Measurements from ENCODE around the gene WDR37. TPM values are rescaled to one million over a fixed set of nuclear protein-coding genes. Genes with fewer than 3 reads are reported as not detected.
A peak's percentile ranks its signal among the peaks of the same experiment; 100 is the strongest.
"Not testable (repeated sequence)": the region's sequence is repeated elsewhere in the genome, so short reads cannot be mapped to it uniquely, and the experiment has no call there.

Gene WDR37, protein sequence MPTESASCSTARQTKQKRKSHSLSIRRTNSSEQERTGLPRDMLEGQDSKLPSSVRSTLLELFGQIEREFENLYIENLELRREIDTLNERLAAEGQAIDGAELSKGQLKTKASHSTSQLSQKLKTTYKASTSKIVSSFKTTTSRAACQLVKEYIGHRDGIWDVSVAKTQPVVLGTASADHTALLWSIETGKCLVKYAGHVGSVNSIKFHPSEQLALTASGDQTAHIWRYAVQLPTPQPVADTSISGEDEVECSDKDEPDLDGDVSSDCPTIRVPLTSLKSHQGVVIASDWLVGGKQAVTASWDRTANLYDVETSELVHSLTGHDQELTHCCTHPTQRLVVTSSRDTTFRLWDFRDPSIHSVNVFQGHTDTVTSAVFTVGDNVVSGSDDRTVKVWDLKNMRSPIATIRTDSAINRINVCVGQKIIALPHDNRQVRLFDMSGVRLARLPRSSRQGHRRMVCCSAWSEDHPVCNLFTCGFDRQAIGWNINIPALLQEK
- 5.3 and 6.3 TPM in 2 replicates for total RNA-seq (2014; rRNA removed; shearing (Covaris generic); ENCODE audit: low replicate concordance)

DNA sequence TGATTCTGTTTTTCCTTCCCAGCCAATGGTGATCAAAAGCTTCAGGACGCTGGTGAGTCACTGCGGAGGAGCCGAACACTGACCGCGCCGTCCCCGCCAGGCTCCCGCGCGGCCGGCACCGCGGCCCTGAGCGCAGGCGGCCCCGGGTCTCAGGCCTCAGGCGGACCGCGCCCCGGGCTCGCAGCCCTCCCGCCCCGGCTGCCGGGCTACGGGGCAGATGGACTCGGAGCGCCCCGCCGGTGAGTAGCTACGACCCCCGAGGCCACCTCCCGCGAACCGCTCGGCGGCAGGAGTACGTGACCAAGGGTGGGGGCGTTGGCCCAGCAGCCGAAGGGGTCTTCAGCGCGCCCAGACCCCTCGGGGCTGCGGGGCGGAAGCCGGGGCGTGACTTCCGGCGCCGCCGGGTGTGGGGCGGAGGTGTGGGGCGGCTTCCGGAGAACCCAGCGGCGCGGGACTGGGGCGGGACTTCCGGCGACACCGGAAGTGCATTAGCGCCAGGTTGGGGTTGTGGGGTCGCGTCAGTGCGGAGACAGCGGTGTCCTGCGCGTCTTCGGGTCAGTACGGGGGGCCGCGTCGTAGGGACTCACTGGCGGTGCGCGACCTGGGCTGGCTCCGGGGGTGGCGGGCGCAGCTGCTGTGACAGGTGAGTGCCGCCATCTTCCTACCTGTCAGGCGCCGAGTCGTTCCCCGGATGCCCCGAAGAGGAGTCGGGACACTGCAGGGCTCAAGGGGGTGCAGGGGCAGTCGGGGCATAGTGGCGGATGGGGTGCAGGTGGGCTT, at the start of gene WDR37:
TSS of gene WDR37 (plus strand) at position 60 of the 780 bp plus-strand sequence. CDS start 15,771 bp downstream, outside the sequence.
- peak; percentile 87 for DNase-seq
- H3K9me3 ChIP-seq, result no peaks in the 10 kb centered on the region
- H3K4me3 ChIP-seq, result peak within 1 kb of the TSS; percentile 91
- no peaks in the 10 kb centered on the region for H3K27me3 ChIP-seq
- H3K36me3 ChIP-seq, result peaks cover 28% of the 10 kb centered on the region

DNA sequence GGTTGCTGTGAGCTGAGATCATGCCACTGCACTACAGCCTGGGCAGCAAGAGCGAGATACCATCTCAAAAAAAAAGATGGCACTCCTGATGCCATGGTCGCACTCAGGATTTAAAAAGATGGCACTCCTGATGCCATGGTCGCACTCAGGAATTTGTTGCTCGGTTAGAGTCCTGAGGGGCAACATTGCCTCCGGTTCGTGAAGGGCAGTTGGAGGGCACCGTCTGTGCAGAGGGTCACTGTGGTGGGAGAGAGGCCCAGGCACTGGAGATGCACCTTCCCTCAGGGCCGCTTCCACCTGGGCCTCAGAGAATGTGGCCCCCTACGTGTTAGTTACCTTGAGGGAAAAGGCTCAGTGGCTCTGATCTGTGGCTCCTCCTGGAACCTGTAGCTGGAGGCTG, 49.6 kb upstream of the WDR37 start:
- no peaks in the 10 kb centered on the region for H3K27me3 ChIP-seq
- DNase-seq, result no peak
- no peak overlapping the region for H3K4me3 ChIP-seq
- H3K36me3 ChIP-seq, result peaks cover 92% of the 10 kb centered on the region
- H3K9me3 ChIP-seq, result 0 out of 2 replicates have a peak, but pooled peaks cover 3% of the 10 kb centered on the region

DNA sequence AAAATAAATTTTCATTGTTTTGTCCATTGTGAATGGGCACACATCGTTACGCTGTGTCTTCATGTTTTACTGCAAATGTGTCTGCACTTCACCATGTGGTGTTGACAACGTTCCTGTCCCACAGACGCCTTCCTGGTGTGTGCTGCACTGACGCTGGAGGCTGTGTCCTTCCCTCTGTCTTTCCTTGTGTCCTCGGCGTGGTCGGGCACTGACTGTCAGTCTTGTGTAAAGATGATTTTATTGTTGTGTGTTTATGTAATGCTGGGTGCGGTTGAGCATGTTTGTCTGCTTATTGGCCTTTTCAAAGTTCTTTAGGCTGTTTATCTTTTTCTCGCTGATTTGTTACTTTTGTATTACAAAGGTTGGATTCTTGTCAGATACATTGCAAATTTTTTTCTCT, 48.6 kb upstream of the WDR37 start:
- DNase-seq, result no peak
- Histone ChIP-seq H3K4me3 (no peak overlapping the region), H3K27me3 (no peaks in the 10 kb centered on the region), H3K9me3 (no peaks in the 10 kb centered on the region), H3K36me3 (peaks cover 92% of the 10 kb centered on the region)

DNA sequence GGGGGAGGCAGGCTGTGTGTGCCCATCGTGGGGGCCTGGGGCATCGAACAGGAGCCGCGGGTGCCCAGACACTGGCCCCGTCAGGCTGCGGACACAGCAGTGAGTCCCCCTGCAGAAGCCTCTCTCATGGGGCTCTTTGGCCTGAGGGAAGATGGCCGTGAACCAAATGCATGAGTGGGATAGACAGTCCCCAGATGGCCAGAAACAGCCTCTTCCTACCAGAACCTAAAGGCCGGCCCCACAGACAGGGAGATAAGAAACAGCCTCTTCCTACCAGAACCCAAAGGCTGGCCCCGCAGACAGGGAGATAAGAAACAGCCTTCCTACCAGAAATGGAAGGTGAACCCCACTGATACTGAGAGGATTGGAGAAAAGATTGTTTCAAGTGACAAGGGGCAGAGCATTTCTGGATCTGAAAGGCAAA, 47.1 kb upstream of the WDR37 start:
- H3K9me3 ChIP-seq, result no peaks in the 10 kb centered on the region
- DNase-seq, result no peak
- H3K4me3 ChIP-seq, result no peak overlapping the region
- H3K36me3 ChIP-seq, result peaks cover 92% of the 10 kb centered on the region
- no peaks in the 10 kb centered on the region for H3K27me3 ChIP-seq

DNA sequence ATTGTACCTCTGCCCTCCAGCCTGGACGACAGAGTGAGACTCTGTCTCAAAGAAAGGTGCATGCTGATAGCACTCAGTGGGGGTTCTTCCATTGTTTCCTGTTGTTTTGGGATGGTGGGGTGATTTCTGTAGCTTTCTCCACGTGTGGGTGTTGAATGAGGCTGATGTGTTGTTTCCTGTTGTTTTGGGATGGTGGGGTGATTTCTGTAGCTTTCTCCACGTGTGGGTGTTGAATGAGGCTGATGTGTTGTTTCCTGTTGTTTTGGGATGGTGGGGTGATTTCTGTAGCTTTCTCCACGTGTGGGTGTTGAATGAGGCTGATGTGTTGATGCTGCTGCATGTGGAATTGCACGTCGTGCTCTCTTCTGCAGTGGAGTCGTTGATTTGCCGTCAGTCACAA, 46.2 kb upstream of the WDR37 start:
- H3K36me3 ChIP-seq, result peaks cover 91% of the 10 kb centered on the region
- not testable (repeated sequence) for H3K9me3 ChIP-seq, H3K4me3 ChIP-seq, DNase-seq, H3K27me3 ChIP-seq

DNA sequence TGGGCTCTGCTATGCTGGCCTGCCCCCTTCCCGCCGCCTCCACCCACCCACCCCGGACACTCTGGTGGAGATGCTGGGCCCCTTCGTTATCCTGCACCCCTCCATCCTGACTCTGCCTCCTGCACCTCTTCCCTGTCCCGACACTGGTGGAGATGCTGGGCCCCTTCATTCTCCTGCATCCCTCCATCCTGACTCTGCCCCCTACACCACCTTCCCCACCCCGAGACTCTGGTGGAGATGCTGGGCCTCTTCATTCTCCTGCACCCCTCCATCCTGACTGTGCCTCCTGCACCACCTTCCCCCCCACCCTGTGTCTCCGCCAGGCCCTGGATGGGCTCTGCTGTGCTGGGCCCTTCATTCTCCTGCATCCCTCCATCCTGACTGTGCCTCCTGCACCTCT, 45.5 kb upstream of the WDR37 start:
- Histone ChIP-seq H3K4me3 (no peak overlapping the region), H3K27me3 (no peaks in the 10 kb centered on the region), H3K9me3 (no peaks in the 10 kb centered on the region), H3K36me3 (peaks cover 86% of the 10 kb centered on the region)
- DNase-seq, result no peak

DNA sequence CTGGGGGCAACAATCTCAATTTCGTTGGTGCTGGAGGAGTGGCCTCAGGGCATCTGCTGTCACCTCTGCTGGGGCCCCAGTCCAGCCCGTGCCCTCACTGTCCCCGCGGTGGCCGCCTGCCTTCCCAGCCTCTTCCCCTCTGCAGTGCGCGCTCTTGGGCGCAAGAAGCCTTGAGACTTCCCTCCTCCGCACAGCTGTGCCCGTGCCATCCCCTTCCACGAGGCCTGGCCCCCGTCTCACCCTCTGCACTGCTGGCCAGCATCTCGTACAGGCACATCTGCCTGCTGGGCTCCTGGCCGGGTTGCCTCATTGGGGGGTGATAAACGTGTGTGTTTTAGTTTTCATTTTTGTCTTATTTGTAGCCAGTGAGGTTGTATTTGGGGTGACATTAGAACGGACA, 44.5 kb upstream of the WDR37 start:
- H3K4me3 ChIP-seq, result no peak overlapping the region
- peaks cover 85% of the 10 kb centered on the region for H3K36me3 ChIP-seq
- no peak for DNase-seq
- no peaks in the 10 kb centered on the region for H3K9me3 ChIP-seq
- no peaks in the 10 kb centered on the region for H3K27me3 ChIP-seq

DNA sequence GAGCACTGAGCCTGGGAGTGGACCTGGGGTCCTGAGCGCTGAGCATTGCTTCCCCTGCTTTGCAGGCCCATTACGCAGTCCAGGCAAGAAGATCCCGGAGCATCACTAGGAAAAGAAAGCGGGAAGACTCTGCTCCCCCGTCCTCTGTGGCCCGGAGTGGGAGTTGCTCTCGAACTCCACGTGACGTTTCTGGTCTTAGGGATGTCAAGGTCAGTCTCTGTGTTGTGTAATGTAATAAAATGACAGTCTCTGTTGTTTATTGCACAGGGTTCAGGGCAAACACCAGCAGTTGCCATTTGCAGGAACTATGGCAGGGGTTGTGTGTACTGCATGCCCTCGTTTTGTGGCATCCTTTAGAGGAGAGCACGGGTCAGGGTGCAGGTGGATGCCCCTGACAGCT, 40.5 kb upstream of the WDR37 start:
- Histone ChIP-seq H3K4me3 (no peak overlapping the region), H3K36me3 (peaks cover 80% of the 10 kb centered on the region), H3K27me3 (no peaks in the 10 kb centered on the region), H3K9me3 (no peaks in the 10 kb centered on the region)
- no peak for DNase-seq

DNA sequence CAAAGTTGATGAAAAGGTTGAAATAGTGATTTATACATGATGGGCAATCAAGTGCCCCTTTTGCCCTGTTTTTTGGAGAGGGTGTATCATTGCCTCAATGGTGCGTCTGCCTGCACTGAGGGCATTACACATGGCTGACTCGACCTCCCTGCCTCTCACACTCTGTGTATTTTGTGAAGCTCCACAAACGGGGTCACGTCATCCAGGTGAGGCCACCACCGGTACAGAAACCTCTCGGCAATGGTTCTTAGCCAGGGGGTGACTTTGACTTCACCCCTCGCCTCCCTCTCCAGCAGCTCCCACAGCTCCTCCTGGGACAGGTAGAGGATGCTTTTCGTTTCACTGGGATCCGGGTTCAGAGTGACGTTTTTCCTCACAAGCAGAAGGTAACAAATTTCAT, 36.8 kb upstream of the WDR37 start:
- Histone ChIP-seq H3K36me3 (peaks cover 47% of the 10 kb centered on the region), H3K4me3 (no peak overlapping the region), H3K9me3 (no peaks in the 10 kb centered on the region), H3K27me3 (no peaks in the 10 kb centered on the region)
- no peak for DNase-seq

DNA sequence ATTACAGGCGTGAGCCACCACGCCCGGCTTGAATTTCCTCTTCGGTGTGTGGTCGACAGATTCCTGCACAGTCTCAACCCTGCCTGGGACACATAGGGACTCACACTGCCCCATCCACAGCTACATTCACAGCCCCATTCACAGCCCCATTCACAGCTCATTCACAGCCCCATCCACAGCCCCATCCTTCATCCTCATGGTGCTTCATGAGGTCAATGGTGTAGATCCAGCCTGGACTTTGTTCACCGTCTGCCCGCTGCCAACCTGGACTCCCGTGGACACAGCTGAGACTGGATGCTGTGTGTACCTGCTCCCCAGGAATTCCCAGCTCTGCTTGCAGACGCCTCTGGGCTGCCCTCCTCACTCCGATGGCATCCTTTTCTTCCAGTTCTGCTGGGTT, 35.7 kb upstream of the WDR37 start:
- Histone ChIP-seq H3K36me3 (peaks cover 41% of the 10 kb centered on the region), H3K9me3 (no peaks in the 10 kb centered on the region), H3K27me3 (no peaks in the 10 kb centered on the region), H3K4me3 (no peak overlapping the region)
- no peak for DNase-seq

DNA sequence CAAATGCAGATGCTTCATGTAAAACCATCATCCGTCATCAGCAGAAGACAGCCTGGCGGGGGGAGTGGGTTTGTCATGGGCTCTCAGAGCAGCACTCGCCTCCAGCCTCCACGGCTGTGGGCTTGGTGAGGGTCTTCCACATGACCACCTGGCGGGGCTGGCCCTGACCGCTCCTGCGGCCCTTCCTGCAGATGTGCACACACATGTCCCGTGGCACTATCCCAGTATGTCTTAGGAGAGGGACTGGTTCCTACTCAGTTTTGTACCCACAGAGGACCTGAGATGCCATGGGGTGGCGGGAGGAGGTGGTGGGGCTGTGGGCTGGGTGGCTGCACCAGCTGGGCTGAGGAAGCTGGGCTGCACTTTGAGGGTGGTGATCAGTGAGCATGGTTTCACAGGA, 35.2 kb upstream of the WDR37 start:
- no peaks in the 10 kb centered on the region for H3K27me3 ChIP-seq
- H3K9me3 ChIP-seq, result no peaks in the 10 kb centered on the region
- no peak for DNase-seq
- no peak overlapping the region for H3K4me3 ChIP-seq
- peaks cover 37% of the 10 kb centered on the region for H3K36me3 ChIP-seq

DNA sequence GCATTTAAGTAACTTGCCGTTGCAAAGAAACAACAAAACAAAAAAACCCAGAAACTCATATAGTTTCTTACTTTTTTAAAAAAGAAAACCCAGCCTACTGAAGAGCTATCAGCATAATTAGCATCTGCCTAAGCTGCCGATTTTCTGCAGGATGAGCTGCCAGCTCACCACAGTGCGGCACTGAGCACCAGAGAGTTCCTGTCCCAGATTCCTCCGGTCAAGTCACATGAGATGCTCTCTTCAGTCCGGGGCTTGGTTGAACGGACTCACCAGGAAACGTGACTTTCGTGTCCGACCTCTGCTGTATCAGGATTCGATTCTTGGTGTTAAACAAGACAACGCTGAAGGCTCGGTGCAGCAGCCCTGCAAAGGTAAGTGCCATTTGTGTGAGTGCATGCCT, 33.8 kb upstream of the WDR37 start:
- no peak for DNase-seq
- H3K9me3 ChIP-seq, result no peaks in the 10 kb centered on the region
- no peak overlapping the region for H3K4me3 ChIP-seq
- H3K27me3 ChIP-seq, result no peaks in the 10 kb centered on the region
- peaks cover 24% of the 10 kb centered on the region for H3K36me3 ChIP-seq

DNA sequence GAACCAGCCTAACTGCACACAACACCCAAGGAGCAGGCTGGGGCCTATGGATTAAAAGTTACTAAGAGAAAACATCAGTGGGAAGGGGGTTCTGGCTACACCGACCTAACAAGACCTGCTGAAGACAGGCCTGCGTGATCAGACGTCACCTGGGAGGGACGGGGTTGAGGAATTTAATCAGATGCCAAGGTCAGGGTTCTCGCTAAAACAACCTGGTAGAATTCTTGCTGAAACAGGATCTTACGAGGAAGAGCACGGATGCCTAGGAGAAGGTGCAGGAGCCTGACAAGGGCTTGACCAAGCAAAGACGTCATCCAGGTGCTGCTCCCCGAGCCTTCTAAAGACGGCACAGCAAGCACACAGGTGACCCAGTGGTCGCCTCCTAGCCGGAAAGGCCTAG, 32.1 kb upstream of the WDR37 start:
- peaks cover 9% of the 10 kb centered on the region for H3K36me3 ChIP-seq
- H3K9me3 ChIP-seq, result no peaks in the 10 kb centered on the region
- H3K27me3 ChIP-seq, result no peaks in the 10 kb centered on the region
- DNase-seq, result no peak
- H3K4me3 ChIP-seq, result no peak overlapping the region

DNA sequence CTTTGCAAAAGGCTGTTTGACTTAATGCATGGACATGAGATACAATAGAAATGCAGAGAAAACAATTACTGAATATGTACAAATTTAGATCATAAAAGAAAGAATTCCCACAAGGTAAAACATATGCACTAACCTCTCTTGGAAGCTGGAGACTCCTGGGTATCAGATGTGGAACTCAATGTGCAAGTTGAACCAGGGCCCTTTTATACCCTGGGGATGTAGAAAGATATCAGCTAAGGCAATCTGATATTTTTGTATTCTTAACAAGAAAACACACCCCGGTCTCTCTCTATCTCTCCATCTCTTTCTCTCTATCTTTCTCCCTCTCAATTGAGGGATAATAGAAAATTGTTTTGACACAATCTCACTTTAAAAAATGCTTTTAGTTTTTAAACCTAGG, 30.5 kb upstream of the WDR37 start, which contains the start of gene IDI2:
TSS of gene IDI2 (minus strand) at position 177 of the 400 bp plus-strand sequence. CDS start 1,136 bp downstream, outside the sequence.
- H3K9me3 ChIP-seq, result no peaks in the 10 kb centered on the region

DNA sequence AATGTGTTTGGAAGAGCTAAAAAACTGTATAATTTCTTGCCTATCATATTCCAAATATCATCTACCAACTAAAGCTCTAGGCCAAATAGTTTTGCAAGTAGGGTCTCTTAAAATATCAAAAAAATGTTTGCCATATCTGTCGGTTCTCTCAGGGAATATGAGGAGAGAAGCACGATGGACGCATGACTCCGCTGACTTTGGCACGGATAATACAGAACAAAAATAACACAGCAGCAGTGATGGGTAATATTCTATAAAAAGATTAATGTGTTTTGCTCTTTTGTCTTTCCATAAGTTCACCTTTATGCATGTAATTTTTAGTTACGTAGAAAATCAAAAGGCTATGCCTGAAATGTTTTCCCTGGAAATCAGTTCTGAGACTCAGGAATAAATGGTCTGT, 29.6 kb upstream of the WDR37 start:
- H3K27me3 ChIP-seq, result no peaks in the 10 kb centered on the region
- no peaks in the 10 kb centered on the region for H3K9me3 ChIP-seq
- DNase-seq, result no peak
- H3K36me3 ChIP-seq, result no peaks in the 10 kb centered on the region
- no peak overlapping the region for H3K4me3 ChIP-seq

More for the DNA sequence above, 30.5 kb upstream of the WDR37 start, which contains the start of gene IDI2:
- Histone ChIP-seq H3K27me3 (no peaks in the 10 kb centered on the region), H3K36me3 (no peaks in the 10 kb centered on the region; the same call in 1 of the 2 replicates), H3K4me3 (no peak within 1 kb of the TSS)
- DNase-seq, result no peak

DNA sequence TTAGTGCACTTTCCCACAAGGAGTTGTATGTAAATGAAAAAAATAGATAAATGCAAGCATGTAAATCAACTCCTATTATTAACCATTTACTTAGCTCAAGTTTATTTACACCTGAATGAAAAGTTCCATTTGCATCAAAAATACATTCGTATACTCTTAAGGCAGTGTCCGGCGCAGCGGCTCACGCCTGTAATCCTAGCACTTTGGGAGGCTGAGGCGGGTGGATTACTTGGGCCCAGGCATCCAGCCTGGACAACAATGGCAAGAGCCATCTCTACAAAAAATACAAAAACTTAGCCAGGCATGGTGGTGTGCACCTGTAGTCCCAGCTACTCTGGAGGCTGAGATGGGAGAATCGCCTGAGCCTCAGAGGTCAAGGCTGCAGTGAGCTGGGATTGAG, 26.3 kb upstream of the WDR37 start:
- Histone ChIP-seq H3K27me3 (no peaks in the 10 kb centered on the region), H3K36me3 (no peaks in the 10 kb centered on the region), H3K9me3 (no peaks in the 10 kb centered on the region), H3K4me3 (no peak overlapping the region)
- no peak for DNase-seq

DNA sequence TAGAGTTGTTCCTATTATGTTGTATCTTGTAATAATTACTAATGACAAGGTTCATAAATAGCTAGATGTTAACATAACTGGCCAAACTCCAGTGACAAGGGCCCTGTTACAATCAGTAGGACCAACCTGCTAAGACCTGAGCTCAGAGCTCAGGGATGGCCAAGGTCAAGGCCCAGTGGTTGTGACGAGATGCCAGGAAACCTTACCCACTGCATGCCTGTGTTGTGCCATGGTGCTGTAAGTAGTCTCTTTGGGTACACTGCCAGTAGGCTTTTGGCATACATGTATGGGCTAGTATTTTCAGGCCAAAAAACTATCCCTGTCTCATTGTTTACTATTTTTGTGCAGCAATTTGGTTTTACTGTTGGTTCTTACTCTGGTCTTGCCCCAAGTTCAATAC, 22.6 kb upstream of the WDR37 start:
- no peaks in the 10 kb centered on the region for H3K27me3 ChIP-seq
- DNase-seq, result no peak
- H3K9me3 ChIP-seq, result no peaks in the 10 kb centered on the region
- H3K4me3 ChIP-seq, result no peak overlapping the region
- H3K36me3 ChIP-seq, result peaks cover 2% of the 10 kb centered on the region; the same call in 1 of the 2 replicates

Measured in MG63 (cell line).